Uterus (tissue), 4 donors: ENCODE results near the gene FOXN1. TPM values are rescaled to one million over a fixed set of nuclear protein-coding genes. Genes with fewer than 3 reads are reported as not detected.

Experiments used
- DNase-seq, 2 donors: peaks; one replicate each; pipeline ENCODE4 v3.0.0-alpha.2; 2019 to 2020
- H3K27ac ChIP-seq, 2 donors: fragments of 200-600 bp; sonication (generic); 1 replicate in 1 of 2; 2 replicates in 1 of 2; pipeline ENCODE4 v1.5.1; 2016 to 2018
- H3K27me3 ChIP-seq, 2 donors: fragments of 200-600 bp; sonication (generic); one replicate each; pipeline ENCODE4 v1.5.1; 2018 to 2019; ENCODE audit warnings: control low read depth in 1 of 2
- H3K36me3 ChIP-seq, 2 donors: fragments of 200-600 bp; sonication (generic); one replicate each; pipeline ENCODE4 v1.5.1; 2019; ENCODE audit warnings: control low read depth in 1 of 2
- H3K4me1 ChIP-seq, 2 donors: fragments of 200-600 bp; sonication (generic); one replicate each; pipeline ENCODE4 v1.5.1; 2018 to 2019; ENCODE audit warnings: control low read depth in 1 of 2
- H3K4me3 ChIP-seq, 2 donors: fragments of 200-600 bp; sonication (generic); 1 replicate in 1 of 2; 2 replicates in 1 of 2; pipeline ENCODE4 v1.5.1; 2018 to 2019; ENCODE audit warnings: mild to moderate bottlenecking in 1 of 2
- H3K9me3 ChIP-seq, 2 donors: fragments of 200-600 bp; sonication (generic); one replicate each; pipeline ENCODE4 v1.5.1; 2019; ENCODE audit warnings: control low read depth in 1 of 2
- CTCF ChIP-seq, 4 experiments: fragments of 200-600 bp in 2 of 4; fragments of 450-650 bp in 2 of 4; sonication (generic) in 2 of 4; IDR thresholded peaks; one replicate each; pipeline ENCODE4 v1.5.1; 2016 to 2019; ENCODE audit warnings: antibody characterized with exemption in 4 of 4, mild to moderate bottlenecking in 2 of 4, moderate library complexity in 1 of 4
- POLR2A ChIP-seq, 2 donors: fragments of 450-650 bp; IDR thresholded peaks; one replicate each; pipeline ENCODE4 v1.6.1; 2016; ENCODE audit warnings: antibody characterized with exemption in 2 of 2, mild to moderate bottlenecking in 1 of 2, moderate library complexity in 1 of 2
- intact Hi-C: fragments of 100-400 bp; cut with DNase I; formaldehyde crosslinking; loops from one replicate; pipeline ENCODE4 v1.15.1; 2023; ENCODE audit warnings: low total_unique reads
- total RNA-seq, 4 donors: library from RNA; depleted of rRNA in 3 of 4; stranded (reverse); fragments of >200 nt in 3 of 4; gene quantifications; one replicate each; pipeline versions ENCODE4 v1.1.0 to v1.2.4, GENCODE V29; 2014 to 2023
- donor health status: DM: yes; HTN: yes; CAD: no.

FOXN1 gene
- total RNA-seq, 4 donors from 2014 or later, result not detected

- H3K27me3 ChIP-seq, result no peaks in the 10 kb centered on the region
- no peak overlapping the region for H3K27ac ChIP-seq
- no peak for TF ChIP-seq POLR2A (IDR thresholded peaks at IDR 0.05)
- no peak for TF ChIP-seq CTCF (IDR thresholded peaks at IDR 0.05)
- H3K4me1 ChIP-seq, result no peaks in the 10 kb centered on the region
- H3K9me3 ChIP-seq, result no peaks in the 10 kb centered on the region
- DNase-seq, result no peak
- no peaks in the 10 kb centered on the region for H3K36me3 ChIP-seq
- H3K4me3 ChIP-seq, result no peak overlapping the region
- intact Hi-C loops, result no loop called here
Observed at GRCh38 chr17:28534740-28535375, 28.7 kb downstream of the FOXN1 start.

GRCh38 chr17:28536532-28537218, 30.5 kb downstream of the FOXN1 start:
- no peaks in the 10 kb centered on the region for H3K27me3 ChIP-seq
- no peak overlapping the region for H3K27ac ChIP-seq
- intact Hi-C loops, result no loop called here
- H3K9me3 ChIP-seq, result no peaks in the 10 kb centered on the region
- H3K4me3 ChIP-seq, result no peak overlapping the region
- DNase-seq, result no peak
- H3K36me3 ChIP-seq, result no peaks in the 10 kb centered on the region
- H3K4me1 ChIP-seq, result no peaks in the 10 kb centered on the region
- TF ChIP-seq POLR2A (IDR thresholded peaks at IDR 0.05) (no peak), CTCF (IDR thresholded peaks at IDR 0.05) (no peak)

GRCh38 chr17:28537219-28537610, 31.1 kb downstream of the FOXN1 start:
- TF ChIP-seq CTCF (IDR thresholded peaks at IDR 0.05) (no peak), POLR2A (IDR thresholded peaks at IDR 0.05) (no peak)
- intact Hi-C loops, result no loop called here
- Histone ChIP-seq H3K4me3 (no peak overlapping the region), H3K27me3 (no peaks in the 10 kb centered on the region), H3K36me3 (no peaks in the 10 kb centered on the region), H3K27ac (no peak overlapping the region), H3K4me1 (no peaks in the 10 kb centered on the region), H3K9me3 (no peaks in the 10 kb centered on the region)
- DNase-seq, result no peak

GRCh38 chr17:28538296-28538895, 32.2 kb downstream of the FOXN1 start:
- intact Hi-C loops, result no loop called here
- H3K27me3 ChIP-seq, result no peaks in the 10 kb centered on the region

More at GRCh38 chr17:28538296-28538895, 32.2 kb downstream of the FOXN1 start:
- no peak overlapping the region for H3K4me3 ChIP-seq
- H3K27ac ChIP-seq, result no peak overlapping the region
- H3K36me3 ChIP-seq, result no peaks in the 10 kb centered on the region
- H3K4me1 ChIP-seq, result no peaks in the 10 kb centered on the region
- DNase-seq, result no peak
- no peaks in the 10 kb centered on the region for H3K9me3 ChIP-seq
- TF ChIP-seq CTCF (IDR thresholded peaks at IDR 0.05) (no peak), POLR2A (IDR thresholded peaks at IDR 0.05) (no peak)
